Activated CD8-positive, alpha-beta memory T cell treated with anti-CD3 and anti-CD28 coated beads, Interleukin-2, amount 50 U/mL, for 1 hour (primary cell): Measurements from ENCODE around the gene TGIF1.
"Not testable (repeated sequence)": the region's sequence is repeated elsewhere in the genome, so short reads cannot be mapped to it uniquely, and the experiment has no call there.

Experiments
- DNase-seq: peaks from one replicate; pipeline ENCODE4 v3.0.0-alpha.2; 2020; ENCODE audit errors: extremely low read depth

TGIF1 gene

GRCh38 chr18:3455907-3456685 lies 6.1 kb downstream of the TGIF1 start:
- no peak for DNase-seq

GRCh38 chr18:3456686-3457069 lies 6.7 kb downstream of the TGIF1 start:
- no peak for DNase-seq

- DNase-seq, result no peak
Measured at GRCh38 chr18:3457261-3457724, 7.3 kb downstream of the TGIF1 start.

GRCh38 chr18:3458378-3458777 lies 8.4 kb downstream of the TGIF1 start:
- DNase-seq, result no peak

GRCh38 chr18:3458952-3459853 lies 9.2 kb downstream of the TGIF1 start:
- DNase-seq, result no peak

GRCh38 chr18:3460823-3461398 lies 10.9 kb downstream of the TGIF1 start:
- DNase-seq, result no peak

GRCh38 chr18:3461704-3462103 lies 11.7 kb downstream of the TGIF1 start:
- DNase-seq, result no peak

- no peak for DNase-seq
Measured at GRCh38 chr18:3463051-3463450, 13.1 kb downstream of the TGIF1 start.

- no peak for DNase-seq
Measured at GRCh38 chr18:3466045-3466444, 16.1 kb downstream of the TGIF1 start.

GRCh38 chr18:3466872-3467271 lies 16.9 kb downstream of the TGIF1 start:
- no peak for DNase-seq

- no peak for DNase-seq
Measured at GRCh38 chr18:3468066-3468705, 18.2 kb downstream of the TGIF1 start.

GRCh38 chr18:3468833-3469232 lies 18.9 kb downstream of the TGIF1 start:
- DNase-seq, result no peak

- no peak for DNase-seq
Measured at GRCh38 chr18:3471141-3471648, 21.2 kb downstream of the TGIF1 start.

- not testable (repeated sequence) for DNase-seq
Measured at GRCh38 chr18:3472121-3472520, 22.1 kb downstream of the TGIF1 start.

- no peak for DNase-seq
Measured at GRCh38 chr18:3472681-3473544, 22.9 kb downstream of the TGIF1 start.

GRCh38 chr18:3478262-3478978 lies 28.4 kb downstream of the TGIF1 start:
- no peak for DNase-seq

- DNase-seq, result no peak
Measured at GRCh38 chr18:3479978-3480509, 30.1 kb downstream of the TGIF1 start.

- DNase-seq, result no peak
Measured at GRCh38 chr18:3480827-3481573, 31.0 kb downstream of the TGIF1 start.

- DNase-seq, result no peak
Measured at GRCh38 chr18:3481696-3482210, 31.8 kb downstream of the TGIF1 start.
